ENCODE measurements around the gene SH3YL1.

GRCh38 chr2:275466-275865, 11.6 kb upstream of the SH3YL1 start:
- TF ChIP-seq POLR2A (IDR thresholded peaks at IDR 0.05; ENCODE audit: low read depth, low read length) (no peak), POLR2AphosphoS5 (IDR thresholded peaks at IDR 0.05; ENCODE audit: low read depth, low read length) (no peak)

Data from GM12891 (cell line).